OCI-LY7 (cell line): Measurements from ENCODE around the gene FAM234B.

Source experiments
- CTCF ChIP-seq: fragments of 200-600 bp; sonication (generic); conservative IDR thresholded peaks from 2 replicates; pipeline ENCODE4 v1.5.1; 2014; ENCODE audit warnings: mild to moderate bottlenecking, antibody characterized with exemption, low read length, moderate library complexity, mixed read lengths
- EZH2phosphoT487 ChIP-seq: fragments of 200-600 bp; sonication (generic); IDR thresholded peaks from 2 replicates; pipeline ENCODE4 v1.6.1; 2018; ENCODE audit warnings: low read depth, borderline replicate concordance, mild to moderate bottlenecking, mixed run types, antibody characterized with exemption, low read length, moderate library complexity, mixed read lengths

GRCh38 chr12:13007496-13008233 lies 36.5 kb upstream of the FAM234B start:
- TF ChIP-seq CTCF: no peak
- no peak for TF ChIP-seq EZH2phosphoT487
